ENCODE measurements around the gene FAM170B.

DNA sequence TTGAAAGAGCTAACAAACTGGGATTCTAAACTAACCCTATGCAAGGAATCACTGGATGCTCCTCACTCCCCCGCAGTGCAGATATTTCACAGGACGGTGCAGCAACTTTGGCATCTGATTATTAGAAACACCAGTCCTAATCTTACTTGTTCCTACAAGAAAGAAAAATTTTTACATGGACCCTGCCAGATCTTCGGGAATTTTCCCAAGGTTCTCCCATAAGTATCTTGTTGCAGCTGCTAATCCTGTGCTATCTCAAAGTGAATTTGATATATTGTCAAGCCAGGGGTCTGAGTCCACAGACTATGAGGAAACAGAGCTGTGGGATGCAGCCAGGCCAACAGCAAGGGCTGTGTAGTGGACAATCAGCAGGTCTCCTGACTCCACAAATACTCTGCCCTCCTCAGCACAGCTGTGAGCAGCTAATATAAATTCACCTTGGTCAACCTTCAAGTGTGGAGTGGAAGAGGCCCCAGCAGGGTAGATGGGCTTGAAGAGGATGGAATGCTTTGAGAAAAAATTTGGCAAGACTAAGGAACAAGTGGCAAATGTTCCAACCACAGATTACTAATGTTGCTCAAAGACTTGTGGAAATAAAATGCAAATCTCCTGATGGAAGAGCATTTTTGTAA is 44.1 kb downstream of the FAM170B start:
- no peak for TF ChIP-seq EP300 (IDR thresholded peaks at IDR 0.05)
- TF ChIP-seq, protein P1, sequence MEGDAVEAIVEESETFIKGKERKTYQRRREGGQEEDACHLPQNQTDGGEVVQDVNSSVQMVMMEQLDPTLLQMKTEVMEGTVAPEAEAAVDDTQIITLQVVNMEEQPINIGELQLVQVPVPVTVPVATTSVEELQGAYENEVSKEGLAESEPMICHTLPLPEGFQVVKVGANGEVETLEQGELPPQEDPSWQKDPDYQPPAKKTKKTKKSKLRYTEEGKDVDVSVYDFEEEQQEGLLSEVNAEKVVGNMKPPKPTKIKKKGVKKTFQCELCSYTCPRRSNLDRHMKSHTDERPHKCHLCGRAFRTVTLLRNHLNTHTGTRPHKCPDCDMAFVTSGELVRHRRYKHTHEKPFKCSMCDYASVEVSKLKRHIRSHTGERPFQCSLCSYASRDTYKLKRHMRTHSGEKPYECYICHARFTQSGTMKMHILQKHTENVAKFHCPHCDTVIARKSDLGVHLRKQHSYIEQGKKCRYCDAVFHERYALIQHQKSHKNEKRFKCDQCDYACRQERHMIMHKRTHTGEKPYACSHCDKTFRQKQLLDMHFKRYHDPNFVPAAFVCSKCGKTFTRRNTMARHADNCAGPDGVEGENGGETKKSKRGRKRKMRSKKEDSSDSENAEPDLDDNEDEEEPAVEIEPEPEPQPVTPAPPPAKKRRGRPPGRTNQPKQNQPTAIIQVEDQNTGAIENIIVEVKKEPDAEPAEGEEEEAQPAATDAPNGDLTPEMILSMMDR (IDR thresholded peaks at IDR 0.05), result no peak
- TF ChIP-seq POLR2A (IDR thresholded peaks at IDR 0.05), result no peak
- no peak for TF ChIP-seq POLR2AphosphoS5 (IDR thresholded peaks at IDR 0.05)
